Vagina (tissue), 2 donors: ENCODE measurements around the gene ACY1. TPM values are rescaled to one million over a fixed set of nuclear protein-coding genes. Genes with fewer than 3 reads are reported as not detected.

ENCODE experiments used
- DNase-seq, 2 donors: peaks; one replicate each; pipeline ENCODE4 v3.0.0-alpha.2; 2017; ENCODE audit errors: extremely low spot score in 2 of 2
- H3K27ac ChIP-seq: fragments of 200-600 bp; sonication (generic); one replicate; pipeline ENCODE4 v1.5.1; 2019
- H3K27me3 ChIP-seq: fragments of 200-600 bp; sonication (generic); one replicate; pipeline ENCODE4 v1.5.1; 2019
- H3K36me3 ChIP-seq, 2 donors: fragments of 200-600 bp; sonication (generic); one replicate each; pipeline ENCODE4 v1.5.1; 2017 to 2019
- H3K4me1 ChIP-seq: fragments of 200-600 bp; sonication (generic); one replicate; pipeline ENCODE4 v1.5.1; 2019
- H3K4me3 ChIP-seq, 2 donors: fragments of 200-600 bp; sonication (generic); 1 replicate in 1 of 2; 2 replicates in 1 of 2; pipeline ENCODE4 v1.5.1; 2016 to 2019
- H3K9me3 ChIP-seq: fragments of 200-600 bp; sonication (generic); one replicate; pipeline ENCODE4 v1.5.1; 2019
- POLR2A ChIP-seq, 2 donors: fragments of 450-650 bp; IDR thresholded peaks; one replicate each; pipeline ENCODE4 v1.6.1; 2017; ENCODE audit warnings: antibody characterized with exemption in 2 of 2, mild to moderate bottlenecking in 2 of 2, moderate library complexity in 2 of 2
- POLR2AphosphoS5 ChIP-seq, 2 donors: sonication (generic); formaldehyde crosslinking; IDR thresholded peaks; one replicate each; pipeline ENCODE4 v1.9.0; 2017; ENCODE audit warnings: antibody characterized with exemption in 2 of 2, mild to moderate bottlenecking in 2 of 2, low read depth in 1 of 2; ENCODE audit not compliant: insufficient read depth in 1 of 2
- intact Hi-C: fragments of 100-400 bp; cut with DNase I; formaldehyde crosslinking; loops from one replicate; pipeline ENCODE4 v1.15.1; 2023
- total RNA-seq: library from RNA; depleted of rRNA; stranded (reverse); fragments of >200 nt; gene quantifications from one replicate; pipeline ENCODE4 v1.2.3, GENCODE V29; 2016
- TF ChIP-seq, protein P1 (sequence below), 3 experiments: fragments of 450-650 bp in 2 of 3; fragments of 200-600 bp in 1 of 3; sonication (generic) in 1 of 3; IDR thresholded peaks; one replicate each; pipeline ENCODE4 v1.5.1; 2017 to 2019; ENCODE audit warnings: antibody characterized with exemption in 3 of 3, mild to moderate bottlenecking in 2 of 3, moderate library complexity in 2 of 3

The ACY1 gene
- total RNA-seq, 1 donor from 2014 or later, result 29.7 TPM

DNA sequence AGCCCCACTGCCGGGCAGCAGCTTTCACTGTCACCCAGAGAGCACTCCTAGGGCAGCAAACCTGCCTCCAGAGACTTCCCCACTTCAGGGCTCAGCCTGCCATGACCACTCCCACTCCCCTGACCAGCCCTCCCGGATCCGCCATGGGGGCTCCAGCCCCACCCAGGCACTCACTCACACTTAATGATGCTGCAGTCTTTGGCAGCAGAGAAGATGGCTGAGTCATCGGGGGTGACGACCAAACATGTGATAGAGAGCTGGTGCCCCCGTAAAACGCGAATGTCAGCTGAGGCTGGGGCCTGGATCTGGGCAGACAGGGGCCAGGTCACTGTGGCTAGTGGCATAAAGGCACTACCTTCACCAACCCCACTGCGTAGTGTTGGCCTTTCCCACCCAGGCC lies 46.3 kb upstream of the ACY1 start:
- DNase-seq, result peak in 1 of 2 donors; percentile 60
- intact Hi-C loops, result loop anchor here (5.0 kb wide), 1 partner anchor 210 kb away; no protein-coding TSS in a partner anchor
- Histone ChIP-seq H3K4me3 (no peak overlapping the region), H3K36me3 (peaks cover 0 to 50% of the 10 kb centered on the region in 2 donors), H3K27ac (no peak overlapping the region), H3K4me1 (peaks cover 18% of the 10 kb centered on the region), H3K27me3 (no peaks in the 10 kb centered on the region), H3K9me3 (no peaks in the 10 kb centered on the region)
- TF ChIP-seq POLR2A (IDR thresholded peaks at IDR 0.05) (no peak), POLR2AphosphoS5 (IDR thresholded peaks at IDR 0.05; ENCODE audit: insufficient read depth in 1 of 2, low read depth in 1 of 2) (no peak)
- TF ChIP-seq, protein P1, sequence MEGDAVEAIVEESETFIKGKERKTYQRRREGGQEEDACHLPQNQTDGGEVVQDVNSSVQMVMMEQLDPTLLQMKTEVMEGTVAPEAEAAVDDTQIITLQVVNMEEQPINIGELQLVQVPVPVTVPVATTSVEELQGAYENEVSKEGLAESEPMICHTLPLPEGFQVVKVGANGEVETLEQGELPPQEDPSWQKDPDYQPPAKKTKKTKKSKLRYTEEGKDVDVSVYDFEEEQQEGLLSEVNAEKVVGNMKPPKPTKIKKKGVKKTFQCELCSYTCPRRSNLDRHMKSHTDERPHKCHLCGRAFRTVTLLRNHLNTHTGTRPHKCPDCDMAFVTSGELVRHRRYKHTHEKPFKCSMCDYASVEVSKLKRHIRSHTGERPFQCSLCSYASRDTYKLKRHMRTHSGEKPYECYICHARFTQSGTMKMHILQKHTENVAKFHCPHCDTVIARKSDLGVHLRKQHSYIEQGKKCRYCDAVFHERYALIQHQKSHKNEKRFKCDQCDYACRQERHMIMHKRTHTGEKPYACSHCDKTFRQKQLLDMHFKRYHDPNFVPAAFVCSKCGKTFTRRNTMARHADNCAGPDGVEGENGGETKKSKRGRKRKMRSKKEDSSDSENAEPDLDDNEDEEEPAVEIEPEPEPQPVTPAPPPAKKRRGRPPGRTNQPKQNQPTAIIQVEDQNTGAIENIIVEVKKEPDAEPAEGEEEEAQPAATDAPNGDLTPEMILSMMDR (IDR thresholded peaks at IDR 0.05), result no peak

DNA sequence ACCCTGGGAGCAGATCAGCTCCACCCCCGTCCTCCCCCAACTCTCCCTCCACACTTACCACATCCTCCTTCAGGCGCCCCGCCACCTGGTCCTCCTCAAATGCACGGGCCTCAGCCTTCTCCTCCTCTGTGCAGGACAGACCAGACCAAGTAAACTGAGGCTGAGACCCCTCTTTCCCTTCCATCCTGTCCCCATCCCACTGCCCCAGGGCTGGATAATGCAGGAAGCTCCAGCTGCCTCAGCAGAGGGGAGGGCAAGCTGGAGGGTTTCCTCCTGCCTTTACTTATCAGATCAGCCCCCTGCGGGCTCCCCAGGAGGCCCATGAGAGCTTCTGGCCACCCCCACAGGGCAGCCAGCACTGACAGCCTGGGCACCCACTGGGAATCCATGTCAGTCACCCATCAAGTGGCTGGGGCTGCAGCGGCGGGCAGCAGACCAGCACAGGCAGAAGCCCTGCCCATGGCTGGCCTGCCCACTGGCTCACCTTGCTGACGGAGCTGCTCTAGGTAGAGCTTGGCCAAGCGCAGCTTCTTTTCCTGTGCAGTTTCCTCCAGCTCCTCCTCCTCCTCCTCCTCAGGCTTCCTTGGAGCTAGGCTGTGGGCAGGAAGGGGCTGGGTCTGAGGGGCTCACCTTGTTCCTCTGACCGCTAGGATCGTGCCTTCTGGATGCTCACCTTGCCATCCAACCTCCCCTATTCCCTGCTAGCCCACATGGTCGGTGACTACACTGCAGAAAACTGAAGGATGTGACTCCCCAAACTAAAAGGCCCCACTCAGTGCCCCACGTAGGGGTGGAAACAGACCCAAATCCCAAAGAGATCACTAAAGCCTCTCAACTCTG lies 45.5 kb upstream of the ACY1 start:
- Histone ChIP-seq H3K4me3 (no peak overlapping the region), H3K4me1 (peaks cover 25% of the 10 kb centered on the region), H3K27me3 (no peaks in the 10 kb centered on the region), H3K9me3 (no peaks in the 10 kb centered on the region), H3K27ac (no peak overlapping the region), H3K36me3 (peaks cover 0 to 50% of the 10 kb centered on the region in 2 donors)
- intact Hi-C loops, result loop anchor here (5.0 kb wide), 1 partner anchor 209 kb away; no protein-coding TSS in a partner anchor
- DNase-seq, result peak in 1 of 2 donors; percentile 75
- TF ChIP-seq POLR2A (IDR thresholded peaks at IDR 0.05), result no peak
- TF ChIP-seq, protein P1 (IDR thresholded peaks at IDR 0.05), result no peak
- no peak for TF ChIP-seq POLR2AphosphoS5 (IDR thresholded peaks at IDR 0.05; ENCODE audit: insufficient read depth in 1 of 2, low read depth in 1 of 2)

DNA sequence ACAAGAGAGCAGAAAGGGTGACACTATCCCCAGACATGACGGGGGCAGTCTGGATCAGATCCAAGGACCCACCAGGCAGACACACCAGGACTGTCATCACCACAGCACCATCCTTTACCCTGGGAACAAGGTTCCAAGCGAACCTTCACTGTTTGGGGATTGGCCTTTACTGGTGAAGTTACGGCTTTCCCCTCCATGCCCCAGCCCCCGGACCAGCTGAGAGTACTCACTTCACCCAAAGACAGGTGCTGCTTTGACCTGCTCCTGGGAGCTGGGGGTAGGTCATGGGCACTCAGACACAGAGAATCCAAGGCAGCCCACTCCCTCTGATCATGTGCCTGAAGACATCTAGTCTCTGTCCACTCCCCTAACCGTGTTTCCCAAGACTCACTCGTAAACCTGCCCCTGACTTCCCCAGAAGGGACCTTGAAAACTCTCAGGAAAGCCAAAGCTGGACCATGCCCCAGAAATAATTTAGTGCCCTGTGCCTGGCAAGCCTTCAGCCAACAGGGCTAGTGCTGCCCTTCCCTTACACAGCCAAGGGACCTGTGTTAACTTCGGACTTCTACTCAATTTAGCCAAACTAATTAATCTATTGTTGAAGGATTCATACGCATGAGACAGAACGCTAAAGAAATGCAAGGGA lies 44.4 kb upstream of the ACY1 start:
- H3K36me3 ChIP-seq, result peaks cover 0 to 42% of the 10 kb centered on the region in 2 donors
- TF ChIP-seq POLR2AphosphoS5 (IDR thresholded peaks at IDR 0.05; ENCODE audit: insufficient read depth in 1 of 2, low read depth in 1 of 2) (no peak), POLR2A (IDR thresholded peaks at IDR 0.05) (no peak)
- TF ChIP-seq, protein P1 (IDR thresholded peaks at IDR 0.05), result no peak
- peak in 1 of 2 donors; percentile 69 for DNase-seq

DNA sequence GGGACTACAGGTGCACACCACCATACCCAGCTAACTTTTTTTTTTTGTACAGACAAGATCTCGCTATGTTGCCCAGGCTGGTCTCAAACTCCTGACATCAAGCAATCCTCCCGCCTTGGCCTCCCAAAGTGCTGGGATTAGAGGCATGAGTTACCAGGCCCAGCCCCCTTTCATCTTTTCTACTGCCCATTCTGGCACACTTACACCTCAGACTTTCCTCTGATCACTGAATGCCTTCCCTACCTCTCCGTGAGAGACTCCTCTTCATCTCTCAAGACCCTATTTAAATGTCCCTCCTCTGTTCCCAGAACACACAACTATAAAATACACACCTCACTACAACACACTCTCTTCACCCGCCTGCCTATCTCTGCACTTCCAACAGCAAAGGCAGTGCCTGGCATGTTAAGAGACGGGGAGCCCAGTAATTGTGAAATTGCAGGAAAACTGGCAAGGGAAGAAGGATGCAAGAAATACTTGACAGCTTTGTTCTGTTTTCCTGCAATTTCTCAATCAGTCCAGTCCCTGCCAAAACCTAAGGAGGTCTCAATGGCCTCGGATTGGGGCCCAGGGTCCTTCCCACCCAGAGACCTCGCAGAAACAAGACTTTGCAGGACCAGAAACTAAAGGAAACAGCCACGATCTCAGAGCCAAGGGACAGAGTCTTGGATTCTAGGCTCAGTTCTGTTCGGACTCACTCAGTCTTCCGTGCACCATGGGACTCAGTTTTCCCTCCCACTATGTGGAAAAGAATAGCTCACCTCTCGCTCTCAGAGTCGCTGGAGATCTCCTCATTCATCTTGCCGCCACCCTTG lies 42.5 kb upstream of the ACY1 start:
- Histone ChIP-seq H3K9me3 (no peaks in the 10 kb centered on the region), H3K36me3 (peaks cover 0 to 23% of the 10 kb centered on the region in 2 donors), H3K4me1 (peaks cover 31% of the 10 kb centered on the region), H3K27me3 (no peaks in the 10 kb centered on the region), H3K4me3 (peak overlapping the region; percentile 69 to 76), H3K27ac (no peak overlapping the region)
- peak in 1 of 2 donors; percentile 49 for DNase-seq
- intact Hi-C loops, result loop anchor here (2.0 kb wide), 1 partner anchor 34 kb away; the partner anchor contains the start of genes ABHD14A and ABHD14B
- TF ChIP-seq POLR2A (IDR thresholded peaks at IDR 0.05), result no peak
- TF ChIP-seq POLR2AphosphoS5 (IDR thresholded peaks at IDR 0.05; ENCODE audit: insufficient read depth in 1 of 2, low read depth in 1 of 2), result no peak
- TF ChIP-seq, protein P1 (IDR thresholded peaks at IDR 0.05), result no peak

More for the DNA sequence above, 44.4 kb upstream of the ACY1 start:
- Histone ChIP-seq H3K27me3 (no peaks in the 10 kb centered on the region), H3K9me3 (no peaks in the 10 kb centered on the region), H3K4me3 (no peak overlapping the region), H3K27ac (no peak overlapping the region), H3K4me1 (peaks cover 31% of the 10 kb centered on the region)
- intact Hi-C loops, result loop anchor here (5.0 kb wide), 1 partner anchor 208 kb away; no protein-coding TSS in a partner anchor
